ENCODE data around the gene PDHX.

The PDHX gene

GRCh38 chr11:34976496-34977088 lies 60.2 kb downstream of the PDHX start:
- no peak overlapping the region for H3K4me3 ChIP-seq (ENCODE audit: low read depth, low read length)
- TF ChIP-seq, protein P1, sequence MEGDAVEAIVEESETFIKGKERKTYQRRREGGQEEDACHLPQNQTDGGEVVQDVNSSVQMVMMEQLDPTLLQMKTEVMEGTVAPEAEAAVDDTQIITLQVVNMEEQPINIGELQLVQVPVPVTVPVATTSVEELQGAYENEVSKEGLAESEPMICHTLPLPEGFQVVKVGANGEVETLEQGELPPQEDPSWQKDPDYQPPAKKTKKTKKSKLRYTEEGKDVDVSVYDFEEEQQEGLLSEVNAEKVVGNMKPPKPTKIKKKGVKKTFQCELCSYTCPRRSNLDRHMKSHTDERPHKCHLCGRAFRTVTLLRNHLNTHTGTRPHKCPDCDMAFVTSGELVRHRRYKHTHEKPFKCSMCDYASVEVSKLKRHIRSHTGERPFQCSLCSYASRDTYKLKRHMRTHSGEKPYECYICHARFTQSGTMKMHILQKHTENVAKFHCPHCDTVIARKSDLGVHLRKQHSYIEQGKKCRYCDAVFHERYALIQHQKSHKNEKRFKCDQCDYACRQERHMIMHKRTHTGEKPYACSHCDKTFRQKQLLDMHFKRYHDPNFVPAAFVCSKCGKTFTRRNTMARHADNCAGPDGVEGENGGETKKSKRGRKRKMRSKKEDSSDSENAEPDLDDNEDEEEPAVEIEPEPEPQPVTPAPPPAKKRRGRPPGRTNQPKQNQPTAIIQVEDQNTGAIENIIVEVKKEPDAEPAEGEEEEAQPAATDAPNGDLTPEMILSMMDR (IDR thresholded peaks at IDR 0.05; ENCODE audit: borderline replicate concordance, insufficient read depth, low read depth, low read length), result no peak

GRCh38 chr11:34977089-34977912 lies 60.9 kb downstream of the PDHX start:
- TF ChIP-seq, protein P1 (IDR thresholded peaks at IDR 0.05; ENCODE audit: borderline replicate concordance, insufficient read depth, low read depth, low read length), result no peak
- no peak overlapping the region for H3K4me3 ChIP-seq (ENCODE audit: low read depth, low read length)

GRCh38 chr11:34978236-34979191 lies 62.1 kb downstream of the PDHX start:
- no peak overlapping the region for H3K4me3 ChIP-seq (ENCODE audit: low read depth, low read length)
- TF ChIP-seq, protein P1 (IDR thresholded peaks at IDR 0.05; ENCODE audit: borderline replicate concordance, insufficient read depth, low read depth, low read length), result no peak

- no peak overlapping the region for H3K4me3 ChIP-seq (ENCODE audit: low read depth, low read length)
- TF ChIP-seq, protein P1 (IDR thresholded peaks at IDR 0.05; ENCODE audit: borderline replicate concordance, insufficient read depth, low read depth, low read length), result no peak
These were observed 68.1 kb downstream of the PDHX start for GRCh38 chr11:34984514-34984913.

- H3K4me3 ChIP-seq (ENCODE audit: low read depth, low read length), result no peak overlapping the region
- TF ChIP-seq, protein P1 (IDR thresholded peaks at IDR 0.05; ENCODE audit: borderline replicate concordance, insufficient read depth, low read depth, low read length), result no peak
These were observed 70.6 kb downstream of the PDHX start for GRCh38 chr11:34986883-34987520.

DNA sequence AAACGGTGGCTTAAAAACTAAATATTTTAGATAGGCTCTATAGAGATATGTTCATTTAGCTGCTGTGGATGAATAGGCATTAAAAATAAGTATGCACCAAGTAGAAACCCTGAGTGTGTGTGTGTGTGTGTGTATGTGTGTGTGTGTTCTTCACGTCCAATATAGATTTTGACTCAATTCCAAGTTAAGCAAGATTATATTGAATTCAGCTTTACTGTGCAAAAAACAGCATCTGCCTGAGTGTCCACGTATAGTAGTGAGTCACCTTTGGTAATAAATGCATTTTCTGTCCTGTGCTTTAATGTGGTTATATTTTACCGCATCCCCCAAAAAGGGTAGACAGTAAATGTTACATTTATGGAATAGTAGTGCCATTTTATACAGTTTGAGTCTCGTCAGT lies 71.2 kb downstream of the PDHX start:
- no peak overlapping the region for H3K4me3 ChIP-seq (ENCODE audit: low read depth, low read length)
- TF ChIP-seq, protein P1 (IDR thresholded peaks at IDR 0.05; ENCODE audit: borderline replicate concordance, insufficient read depth, low read depth, low read length), result no peak
